HG03521 (cell line): ENCODE results near the gene HOXD11.

Experiments used
- ATAC-seq: cut with Tn5 transposase; IDR thresholded peaks from one replicate; pipeline ENCODE4 v1.9.1; 2021; ENCODE audit warnings: mild to moderate bottlenecking, moderate library complexity; ENCODE audit not compliant: unreplicated experiment

Gene HOXD11

DNA sequence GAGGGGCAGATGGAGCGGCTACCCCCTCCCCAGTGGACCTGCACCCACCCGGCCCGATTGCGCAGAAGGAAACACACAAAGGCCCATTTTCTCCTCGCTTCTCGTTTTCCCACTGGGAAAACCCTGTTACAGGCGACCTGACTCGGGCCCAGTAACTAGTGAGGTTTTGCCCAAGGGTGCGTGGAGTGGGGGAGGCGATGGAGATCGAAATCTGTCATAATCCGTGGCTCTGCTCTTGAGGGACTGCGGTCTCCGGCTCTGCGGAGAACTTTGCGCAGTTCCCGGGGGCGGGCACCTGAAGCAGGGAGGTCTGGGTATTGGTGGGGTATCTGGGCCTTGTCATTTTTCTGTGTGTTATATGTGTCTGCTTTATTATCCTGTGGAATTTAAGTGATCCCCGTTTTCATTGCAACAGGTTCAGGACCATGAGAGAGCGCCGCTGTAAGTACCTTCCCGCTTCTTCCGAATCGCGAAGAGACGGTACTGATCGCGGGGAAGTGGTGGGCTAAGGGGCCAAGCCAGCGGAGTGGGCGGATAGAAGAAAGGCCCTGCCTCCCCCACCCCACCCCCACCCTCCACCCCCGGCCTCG, 40.2 kb downstream of the HOXD11 start:
- no peak for ATAC-seq

DNA sequence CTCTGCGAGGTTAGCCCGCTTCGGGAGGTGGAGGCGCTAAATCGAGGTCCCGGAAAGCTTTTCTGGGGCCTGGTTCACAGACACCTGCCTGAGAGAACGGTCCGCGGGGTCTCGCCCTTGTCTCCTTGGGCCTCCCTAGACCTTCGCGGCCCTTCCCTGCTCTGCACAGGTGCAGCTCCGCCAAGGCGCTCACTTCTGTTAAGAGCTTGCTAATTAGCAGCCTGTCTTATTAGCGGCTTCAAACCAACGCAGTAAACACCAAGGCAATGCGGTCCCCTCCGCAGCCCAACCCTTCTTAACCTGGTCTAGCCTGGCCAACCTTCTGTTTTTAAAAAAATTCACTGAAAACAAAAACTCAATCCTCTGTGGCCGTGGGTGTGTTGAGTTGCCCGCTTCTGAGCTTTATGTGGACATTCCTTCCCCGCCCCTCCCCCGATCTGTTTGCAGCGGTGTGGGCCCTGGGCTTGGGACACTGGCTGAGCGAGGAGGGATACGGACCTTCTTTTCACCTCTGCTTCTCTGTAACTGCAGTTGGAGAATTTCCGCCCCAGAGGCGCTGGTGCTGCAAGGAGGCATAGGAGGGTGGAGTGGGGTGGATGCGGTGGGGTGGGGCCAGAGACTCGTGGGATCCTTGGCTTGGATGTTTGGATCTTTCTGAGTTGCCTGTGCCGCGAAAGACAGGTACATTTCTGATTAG, 40.9 kb downstream of the HOXD11 start:
- ATAC-seq = no peak

DNA sequence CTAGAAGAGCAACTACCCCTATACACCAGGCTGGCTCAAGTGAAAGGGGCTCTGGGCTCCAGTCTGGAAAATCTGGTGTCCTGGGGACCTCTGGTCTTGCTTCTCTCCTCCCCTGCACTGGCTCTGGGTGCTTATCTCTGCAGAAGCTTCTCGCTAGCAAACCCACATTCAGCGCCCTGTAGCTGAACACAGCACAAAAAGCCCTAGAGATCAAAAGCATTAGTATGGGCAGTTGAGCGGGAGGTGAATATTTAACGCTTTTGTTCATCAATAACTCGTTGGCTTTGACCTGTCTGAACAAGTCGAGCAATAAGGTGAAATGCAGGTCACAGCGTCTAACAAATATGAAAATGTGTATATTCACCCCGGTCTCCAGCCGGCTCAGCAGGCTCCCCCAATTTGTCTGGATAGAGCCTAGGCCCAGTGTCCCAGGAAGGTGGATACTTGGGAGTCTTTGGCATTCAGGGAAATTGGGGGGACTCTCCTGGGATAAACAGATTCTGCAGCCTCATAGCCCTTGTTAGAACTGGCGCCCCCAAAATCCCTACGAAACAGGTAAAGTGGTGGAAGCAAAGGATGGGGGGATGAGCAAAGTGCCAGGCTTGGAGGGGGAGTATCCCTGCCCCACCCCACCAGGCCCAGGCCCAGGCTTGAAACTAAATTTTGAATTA, 41.8 kb downstream of the HOXD11 start:
- no peak for ATAC-seq

DNA sequence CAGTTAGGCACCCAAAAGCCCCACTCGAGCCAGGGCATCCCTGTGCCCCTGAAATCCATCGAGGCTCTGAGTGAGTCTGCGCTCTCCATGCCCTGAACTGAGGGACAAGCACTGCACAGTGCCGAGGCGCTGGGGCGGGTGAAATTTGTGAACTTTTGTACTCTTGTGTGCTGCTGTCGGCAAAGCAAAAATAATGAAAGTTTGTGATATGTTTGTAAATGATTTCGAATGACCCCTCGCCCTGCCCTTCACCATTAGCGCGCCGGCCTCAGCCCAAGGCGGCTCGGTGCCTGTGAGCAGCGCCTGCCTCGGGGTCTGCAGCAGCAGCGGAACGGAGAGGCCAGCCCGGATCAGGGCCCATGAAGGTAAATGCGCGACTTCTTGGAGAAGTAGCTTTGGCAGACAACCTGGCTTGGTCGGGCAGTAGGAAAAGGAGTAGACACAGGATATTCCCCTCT, 42.4 kb downstream of the HOXD11 start:
- ATAC-seq = no peak

DNA sequence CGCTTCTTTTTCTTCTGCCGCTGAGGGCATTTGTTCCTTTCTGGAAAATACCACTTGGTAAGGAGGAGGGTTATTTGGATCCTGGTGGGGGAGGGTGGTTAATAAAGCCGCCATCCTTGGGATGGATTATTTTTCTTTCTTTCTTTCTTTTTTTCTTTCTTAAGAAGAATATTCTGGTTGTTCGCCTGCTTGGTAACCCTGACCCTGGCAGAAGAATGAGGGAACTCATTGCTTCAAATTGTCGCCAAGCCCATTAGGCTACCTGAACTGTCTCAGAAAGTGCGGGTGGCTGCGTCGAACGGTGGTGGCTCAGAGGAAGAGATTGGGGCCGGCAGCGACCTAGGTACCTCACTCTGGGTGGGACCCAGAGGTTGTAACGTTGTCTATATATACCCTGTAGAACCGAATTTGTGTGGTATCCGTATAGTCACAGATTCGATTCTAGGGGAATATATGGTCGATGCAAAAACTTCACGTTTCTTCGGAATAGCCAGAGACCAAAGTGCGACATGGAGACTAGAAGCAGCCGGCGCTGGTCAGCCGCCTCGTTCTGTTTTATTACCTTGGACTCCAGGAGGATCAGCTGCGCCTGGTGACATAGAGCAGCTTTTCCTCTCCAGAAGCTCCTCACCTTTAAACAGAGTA, 43.0 kb downstream of the HOXD11 start:
- no peak for ATAC-seq

DNA sequence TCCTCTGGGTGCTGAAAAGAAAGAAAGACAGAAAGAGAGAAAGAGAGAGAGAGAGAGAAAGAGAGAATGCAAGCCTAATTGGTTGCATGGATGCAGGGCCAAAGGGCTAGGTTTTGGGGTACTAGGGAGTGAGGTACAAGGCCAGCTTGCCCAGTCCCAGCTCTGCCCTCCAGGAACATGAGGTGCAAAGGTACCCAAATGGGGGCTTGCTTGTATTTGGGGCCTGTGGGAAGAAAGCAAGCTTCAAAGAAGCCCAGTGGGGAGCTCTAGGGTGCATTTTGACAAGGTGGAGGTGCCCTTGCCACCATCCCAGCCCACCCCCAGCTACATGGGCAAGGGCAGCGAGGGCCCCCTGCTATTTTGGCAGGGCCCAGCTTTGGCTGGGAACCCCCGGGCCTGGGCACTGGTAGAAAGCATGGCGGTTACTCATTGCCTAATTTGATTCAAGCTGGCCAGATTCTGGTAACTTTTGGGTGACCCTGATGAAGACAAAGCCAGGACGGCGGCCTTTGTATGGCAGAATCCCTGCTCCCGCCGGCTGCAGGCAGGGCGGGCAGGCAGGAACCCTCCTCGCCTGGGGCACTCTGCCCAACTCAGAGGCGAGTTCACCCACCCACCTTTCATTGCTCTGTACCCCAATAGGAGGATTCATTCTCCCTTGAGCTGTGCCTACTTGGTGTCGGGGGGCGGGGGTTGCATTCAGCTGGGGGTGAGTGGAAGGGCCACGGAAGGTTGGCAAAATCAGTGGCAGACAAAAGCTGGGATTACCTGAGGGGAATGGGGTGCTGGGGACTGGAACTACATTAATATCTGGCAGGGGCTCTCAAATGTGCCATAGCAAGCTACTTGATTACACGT, 43.7 kb downstream of the HOXD11 start:
- ATAC-seq = no peak

DNA sequence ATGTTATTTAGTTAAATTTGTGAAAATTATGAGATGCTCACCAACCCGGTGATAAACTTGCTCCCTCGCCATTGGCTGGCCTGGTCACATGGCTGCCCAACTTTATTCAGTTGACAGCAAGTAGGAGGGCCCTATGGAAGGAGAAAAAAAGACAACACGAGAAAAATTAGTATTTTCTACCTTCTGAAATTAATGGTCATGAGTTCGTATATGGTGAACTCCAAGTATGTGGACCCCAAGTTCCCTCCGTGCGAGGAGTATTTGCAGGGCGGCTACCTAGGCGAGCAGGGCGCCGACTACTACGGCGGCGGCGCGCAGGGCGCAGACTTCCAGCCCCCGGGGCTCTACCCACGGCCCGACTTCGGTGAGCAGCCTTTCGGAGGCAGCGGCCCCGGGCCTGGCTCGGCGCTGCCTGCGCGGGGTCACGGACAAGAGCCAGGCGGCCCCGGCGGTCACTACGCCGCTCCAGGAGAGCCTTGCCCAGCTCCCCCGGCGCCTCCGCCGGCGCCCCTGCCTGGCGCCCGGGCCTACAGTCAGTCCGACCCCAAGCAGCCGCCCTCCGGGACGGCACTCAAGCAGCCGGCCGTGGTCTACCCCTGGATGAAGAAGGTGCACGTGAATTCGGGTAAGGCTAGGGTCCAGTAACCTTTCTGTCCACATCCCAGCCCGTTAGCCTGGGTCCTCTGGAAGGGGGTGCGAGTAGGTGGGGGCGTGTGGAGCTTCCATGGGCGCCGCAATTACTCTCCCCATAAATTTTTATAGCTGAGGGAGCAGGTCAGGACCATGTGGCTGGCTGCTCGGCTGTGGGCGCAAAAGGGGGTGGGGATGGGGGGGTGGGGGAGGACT, 44.6 kb downstream of the HOXD11 start, which contains the start of gene HOXD4:
HOXD4 (plus strand) TSS at position 109 of the 846 bp plus-strand sequence; CDS start at position 193, 84 bp downstream.
- no peak for ATAC-seq

DNA sequence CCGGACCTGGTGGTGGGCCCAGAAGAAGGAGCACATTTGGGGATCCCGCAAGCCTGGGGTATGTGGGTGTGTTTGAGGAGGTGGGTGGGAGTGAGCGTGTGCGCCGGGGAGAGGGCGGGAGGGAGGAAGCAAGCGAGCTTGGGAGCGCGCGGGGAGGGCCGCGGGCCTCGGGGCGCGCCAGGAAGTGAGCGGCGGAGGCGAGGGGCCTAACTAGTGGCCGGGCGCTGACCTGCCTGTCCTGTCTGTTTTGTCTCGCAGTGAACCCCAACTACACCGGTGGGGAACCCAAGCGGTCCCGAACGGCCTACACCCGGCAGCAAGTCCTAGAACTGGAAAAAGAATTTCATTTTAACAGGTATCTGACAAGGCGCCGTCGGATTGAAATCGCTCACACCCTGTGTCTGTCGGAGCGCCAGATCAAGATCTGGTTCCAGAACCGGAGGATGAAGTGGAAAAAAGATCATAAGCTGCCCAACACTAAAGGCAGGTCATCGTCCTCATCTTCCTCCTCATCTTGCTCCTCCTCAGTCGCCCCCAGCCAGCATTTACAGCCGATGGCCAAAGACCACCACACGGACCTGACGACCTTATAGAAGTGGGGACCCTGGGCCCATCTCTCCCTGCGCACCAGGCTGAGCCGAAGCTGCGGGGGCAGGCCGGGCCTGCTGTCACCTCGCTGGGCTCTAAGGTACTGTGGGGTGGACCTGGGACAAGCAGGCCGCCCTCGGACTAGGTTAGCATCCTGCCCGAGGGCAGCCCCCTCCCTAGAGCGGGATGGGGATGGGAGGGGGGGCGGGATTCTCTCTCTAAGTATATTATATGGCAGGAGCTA, 45.5 kb downstream of the HOXD11 start:
- ATAC-seq = no peak

DNA sequence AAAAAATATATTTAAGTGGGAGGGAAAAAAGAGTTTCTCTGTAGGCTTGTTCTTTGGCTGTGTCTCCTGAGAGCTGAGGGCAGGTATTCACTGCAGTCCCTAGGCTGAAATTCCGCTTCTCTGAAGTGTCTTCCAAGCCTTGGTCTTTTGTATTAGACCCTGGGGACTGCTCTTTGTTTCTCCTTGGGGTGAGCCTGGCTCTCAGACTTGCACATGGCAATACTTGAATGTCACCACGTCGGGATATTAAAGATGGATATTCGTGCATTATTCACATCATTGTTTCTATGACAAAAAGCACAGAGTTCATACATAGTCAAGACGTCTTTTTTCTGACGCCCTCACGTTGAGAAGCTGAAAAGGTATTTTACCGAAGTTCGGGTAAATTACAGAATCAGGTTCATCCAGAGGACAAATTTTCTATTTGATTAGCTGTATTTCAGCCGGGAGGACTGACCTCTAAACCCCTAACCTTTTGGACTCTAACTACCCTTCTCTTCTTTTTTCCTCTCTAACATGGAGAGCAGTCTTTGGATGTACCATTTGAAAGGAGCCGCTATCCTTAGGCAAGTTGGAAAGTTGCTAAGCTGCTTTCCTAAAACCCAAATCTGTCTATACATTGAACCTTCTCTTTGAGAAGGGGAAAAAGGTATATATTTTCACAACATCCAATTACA, 47.6 kb downstream of the HOXD11 start:
- no peak for ATAC-seq

DNA sequence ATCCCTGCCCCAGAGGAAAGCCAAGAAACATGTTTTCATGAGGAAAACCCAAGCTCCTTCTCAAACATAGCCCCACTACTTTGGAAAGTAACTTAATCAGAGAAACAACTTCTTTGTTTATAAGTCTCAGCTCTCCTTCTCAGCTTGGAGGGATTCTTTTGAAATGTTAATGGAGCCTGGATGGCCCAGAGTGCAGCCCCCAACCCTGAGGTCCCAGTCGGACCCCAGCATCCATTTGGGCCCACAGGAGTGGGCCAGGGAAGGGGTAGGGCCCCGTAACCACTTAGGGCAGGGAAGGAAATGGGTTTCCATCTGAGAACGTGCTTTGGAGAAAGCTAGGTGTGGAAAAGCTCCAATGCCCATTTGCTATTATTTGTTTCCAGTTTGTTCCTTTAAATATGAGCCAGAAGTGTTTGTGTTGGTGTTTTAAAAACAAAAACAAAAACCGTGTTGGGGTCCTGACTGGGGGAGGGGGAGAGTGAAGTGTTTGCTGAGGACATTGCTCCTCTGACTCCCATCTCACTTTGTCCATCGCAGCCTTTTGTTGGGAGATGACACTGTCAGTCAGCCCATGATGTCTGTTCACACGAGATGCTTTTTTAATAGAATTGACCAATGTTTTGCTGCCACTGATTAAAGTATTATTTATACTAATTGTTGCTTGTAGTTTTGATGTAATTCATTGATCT, 48.4 kb downstream of the HOXD11 start:
- no peak for ATAC-seq

DNA sequence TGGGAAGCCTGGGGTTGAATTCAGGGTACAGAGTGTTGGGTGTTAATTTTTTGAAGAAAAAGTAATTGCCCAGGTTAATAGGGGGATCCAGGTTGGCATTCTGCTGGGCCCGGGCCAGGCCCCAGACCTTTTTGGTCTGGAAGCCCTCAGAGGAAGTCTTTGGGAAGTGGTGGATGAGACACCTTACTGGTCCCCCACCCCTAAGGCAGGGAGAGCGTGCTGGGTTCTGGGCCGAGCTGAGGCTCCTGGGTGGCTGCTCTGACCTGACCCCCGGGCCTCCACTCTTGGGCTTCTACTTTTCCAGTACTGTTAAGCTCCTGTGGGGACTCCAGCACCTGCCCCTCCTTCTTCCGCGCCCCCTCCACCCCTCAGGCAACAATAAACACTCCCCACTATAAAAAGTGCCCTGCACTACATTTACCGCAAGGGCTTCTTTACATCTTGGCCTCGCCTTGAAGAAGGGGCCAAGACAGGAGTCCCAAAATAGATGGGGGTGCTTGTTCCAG, 49.3 kb downstream of the HOXD11 start:
- ATAC-seq = no peak

DNA sequence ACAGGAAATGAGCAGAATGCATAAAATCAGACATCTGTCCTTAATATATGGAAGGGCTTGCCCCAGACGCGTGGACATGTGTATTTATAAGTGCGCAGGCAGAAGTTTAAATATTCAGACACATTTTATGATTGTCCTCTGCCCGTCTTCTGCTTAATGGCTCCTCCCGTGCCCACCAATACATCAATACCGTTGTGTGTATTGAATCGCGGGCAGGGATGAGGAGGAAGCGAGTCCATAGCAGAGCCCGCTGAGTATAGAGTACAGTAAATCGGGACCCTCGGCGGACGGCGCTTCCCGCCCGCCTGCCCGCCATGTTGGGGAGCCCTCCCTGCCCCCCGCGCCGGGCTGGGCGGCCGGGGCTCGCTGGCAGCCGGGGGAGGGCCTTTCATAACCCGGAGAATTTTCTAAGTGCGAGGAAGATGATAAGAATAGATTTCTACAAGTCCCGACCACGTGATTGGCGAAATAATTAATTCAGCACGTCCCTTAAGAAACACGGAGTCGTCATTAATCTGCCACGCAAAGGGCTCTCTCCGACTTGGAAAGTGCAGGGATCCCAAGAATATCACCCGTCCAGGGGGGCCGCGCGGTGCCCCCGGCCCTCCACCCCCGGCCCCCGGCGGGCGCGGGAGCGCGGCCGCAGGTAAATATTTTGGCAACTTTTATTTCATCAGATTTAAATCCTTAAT, 49.9 kb downstream of the HOXD11 start, which contains the start of gene HOXD3:
HOXD3 (plus strand) TSS at position 501 of the 692 bp plus-strand sequence. CDS start 11,808 bp downstream, outside the sequence.
- no peak for ATAC-seq

DNA sequence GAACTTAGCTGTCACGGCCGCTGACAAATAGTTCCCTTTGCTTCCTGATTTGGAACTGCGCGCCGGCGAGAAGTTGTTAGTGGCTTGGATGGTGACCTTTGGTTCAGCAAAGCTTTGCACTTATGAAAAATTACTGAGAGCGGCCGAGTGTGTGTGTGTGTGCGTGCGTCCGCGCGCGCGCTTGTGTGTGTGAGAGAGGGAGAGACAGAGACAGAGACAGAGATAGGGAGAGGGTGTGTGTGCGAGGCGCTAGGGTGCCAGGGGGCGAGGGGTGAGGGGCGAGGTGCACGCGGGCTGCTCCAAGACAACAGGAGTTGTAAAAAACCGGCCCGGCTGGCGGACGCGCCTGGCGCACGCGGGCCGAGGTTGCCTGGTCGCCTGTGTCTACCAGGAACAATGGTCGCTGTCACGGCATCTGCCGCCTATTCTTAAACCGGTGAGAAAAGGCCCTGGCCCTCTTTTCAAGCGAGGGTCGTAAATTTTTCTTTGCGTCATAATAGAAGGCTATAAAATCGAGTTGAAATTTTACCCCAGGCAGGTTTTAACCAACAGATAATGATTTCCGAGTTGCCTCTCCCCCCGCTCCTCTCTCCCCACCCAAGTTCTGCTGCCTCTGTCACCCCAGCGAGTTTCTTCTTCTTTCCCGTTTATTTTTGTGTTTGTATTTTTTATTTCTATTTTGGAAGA, 50.6 kb downstream of the HOXD11 start:
- ATAC-seq = no peak

DNA sequence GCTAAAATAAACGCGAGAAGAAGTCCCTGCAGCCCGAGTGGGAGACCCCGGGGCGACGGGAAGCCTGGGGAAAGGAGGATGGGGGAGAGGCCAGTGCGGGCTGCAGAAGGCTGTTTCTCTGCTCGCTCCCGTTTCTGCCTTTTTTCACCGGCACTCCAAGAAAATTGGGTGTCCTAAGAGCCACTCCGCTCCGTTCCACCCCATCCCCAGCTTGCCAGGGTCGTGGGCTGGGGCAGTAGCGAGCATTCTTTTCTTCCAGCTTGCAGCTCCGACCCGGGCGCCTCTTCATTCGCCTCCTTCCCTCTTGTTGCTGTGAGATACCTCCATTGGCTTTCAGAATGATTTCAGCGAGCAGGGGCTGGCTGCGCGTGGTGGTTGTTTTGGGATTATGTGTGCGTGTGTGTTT, 51.1 kb downstream of the HOXD11 start:
- ATAC-seq = no peak

DNA sequence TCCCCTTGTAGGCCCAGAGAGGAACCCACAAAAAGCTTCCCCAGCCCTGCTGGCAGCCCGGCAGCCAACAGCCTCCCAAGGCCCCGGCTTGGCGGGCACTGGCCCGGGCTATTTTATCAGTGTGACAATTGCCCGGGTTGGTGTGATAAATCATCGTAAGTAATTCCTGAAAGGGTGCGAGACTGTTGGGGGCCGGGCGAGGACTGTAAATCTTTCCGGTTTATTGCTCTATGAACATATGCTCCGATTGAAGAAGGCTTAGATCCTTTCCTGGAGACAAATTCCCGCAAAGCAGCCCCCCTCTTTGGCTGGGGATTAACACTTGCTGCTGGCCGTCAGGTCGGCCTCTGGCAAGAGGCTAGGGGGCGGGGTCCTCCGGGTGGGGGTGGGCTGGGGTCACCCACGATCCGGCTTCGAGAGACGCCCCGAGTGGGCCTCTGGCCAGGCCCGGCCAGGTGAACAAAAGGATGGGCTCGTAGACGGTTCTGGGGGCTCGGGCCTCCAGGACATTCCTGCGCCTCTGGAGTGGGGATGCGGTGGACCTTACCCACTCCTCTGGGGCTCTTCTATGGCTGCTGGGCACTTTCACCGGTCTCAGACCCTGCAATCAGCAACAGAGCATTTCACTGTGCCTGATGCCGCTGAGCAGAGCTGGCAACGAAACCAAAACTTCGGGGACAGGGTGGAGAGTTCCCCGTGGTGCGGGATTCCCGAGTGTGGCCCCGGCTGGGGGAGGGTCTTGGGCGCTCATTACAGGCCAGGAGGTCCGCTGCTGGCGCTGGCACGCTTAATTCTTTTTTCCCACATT, 52.0 kb downstream of the HOXD11 start:
- no peak for ATAC-seq
